GM12892 (cell line): ENCODE measurements around the gene FANCM.
A peak's percentile ranks its signal among the peaks of the same experiment; 100 is the strongest.

ENCODE experiments used
- POLR2A ChIP-seq: IDR thresholded peaks from 2 replicates; pipeline ENCODE4 v1.6.1; 2011; ENCODE audit warnings: low read depth, low read length, control low read depth
- POLR2AphosphoS5 ChIP-seq: IDR thresholded peaks from 2 replicates; pipeline ENCODE4 v1.6.1; 2011; ENCODE audit warnings: low read depth, low read length, control low read depth
- TAF1 ChIP-seq: IDR thresholded peaks from 2 replicates; pipeline ENCODE4 v1.6.1; 2011; ENCODE audit warnings: low read depth, mild to moderate bottlenecking, control low read depth, low read length, borderline replicate concordance

GRCh38 chr14:45135659-45136395 lies at the start of gene FANCM:
- peak; percentile 77 for TF ChIP-seq POLR2A
- TF ChIP-seq TAF1, result peak; percentile 45; the same call in 1 of the 2 replicates
- TF ChIP-seq POLR2AphosphoS5, result peak; percentile 75
